Tibial nerve (tissue), 4 donors: ENCODE data around the gene C10orf71. TPM values are rescaled to one million over a fixed set of nuclear protein-coding genes. Genes with fewer than 3 reads are reported as not detected.

ENCODE experiments used
- DNase-seq, 2 donors: peaks; one replicate each; pipeline ENCODE4 v3.0.0-alpha.2; 2019; ENCODE audit warnings: low spot score in 2 of 2
- H3K27ac ChIP-seq, 4 donors: fragments of 200-600 bp; sonication (generic) in 3 of 4; one replicate each; pipeline ENCODE4 v1.5.1; 2017 to 2019; ENCODE audit warnings: mild to moderate bottlenecking in 1 of 4
- H3K27me3 ChIP-seq, 2 donors: fragments of 200-600 bp; sonication (generic) in 1 of 2; one replicate each; pipeline versions ENCODE4 v1.5.1 to v1.6.0; 2017 to 2019
- H3K36me3 ChIP-seq, 3 donors: fragments of 200-600 bp; sonication (generic); one replicate each; pipeline ENCODE4 v1.5.1; 2018 to 2019
- H3K4me1 ChIP-seq, 4 donors: fragments of 200-600 bp; sonication (generic) in 3 of 4; one replicate each; pipeline ENCODE4 v1.5.1; 2017 to 2019
- H3K4me3 ChIP-seq, 4 donors: fragments of 200-600 bp; sonication (generic) in 3 of 4; one replicate each; pipeline ENCODE4 v1.5.1; 2017 to 2019; ENCODE audit warnings: mild to moderate bottlenecking in 1 of 4, moderate library complexity in 1 of 4
- H3K9me3 ChIP-seq, 4 donors: fragments of 200-600 bp; sonication (generic) in 3 of 4; one replicate each; pipeline ENCODE4 v1.5.1; 2017 to 2019
- CTCF ChIP-seq, 5 experiments: fragments of 200-600 bp in 3 of 5; fragments of 450-650 bp in 2 of 5; sonication (generic) in 3 of 5; IDR thresholded peaks; one replicate each; pipeline ENCODE4 v1.5.1; 2016 to 2019; ENCODE audit warnings: antibody characterized with exemption in 5 of 5, mild to moderate bottlenecking in 3 of 5, moderate library complexity in 2 of 5
- EP300 ChIP-seq, 2 donors: sonication (generic); formaldehyde crosslinking; IDR thresholded peaks; one replicate each; pipeline ENCODE4 v1.6.1; 2017; ENCODE audit warnings: antibody characterized with exemption in 2 of 2, mild to moderate bottlenecking in 1 of 2
- POLR2A ChIP-seq, 2 donors: fragments of 450-650 bp; IDR thresholded peaks; one replicate each; pipeline ENCODE4 v1.6.1; 2017; ENCODE audit warnings: antibody characterized with exemption in 2 of 2, mild to moderate bottlenecking in 2 of 2, moderate library complexity in 2 of 2
- WGBS, 2 donors: methylation state at CpG; one replicate each; pipeline ENCODE4 v1.1.5; 2018; 5-methylcytosine and 5-hydroxymethylcytosine counted together
- total RNA-seq, 4 donors: library from RNA; depleted of rRNA; stranded (reverse); fragments of >200 nt; gene quantifications; one replicate each; pipeline ENCODE4 v1.1.0, GENCODE V29; 2016

C10orf71 gene
- total RNA-seq, 4 donors from 2014 or later: 0.22 TPM; not detected in 3

- Histone ChIP-seq H3K27me3 (no peaks in the 10 kb centered on the region), H3K4me3 (no peak overlapping the region), H3K36me3 (no peaks in the 10 kb centered on the region), H3K4me1 (peaks cover 0 to 17% (median 7%) of the 10 kb centered on the region in 4 donors), H3K9me3 (peaks cover 0 to 33% (median 2%) of the 10 kb centered on the region in 4 donors), H3K27ac (no peak overlapping the region)
- DNase-seq: no peak
- TF ChIP-seq EP300 (IDR thresholded peaks at IDR 0.05): no peak
- TF ChIP-seq POLR2A (IDR thresholded peaks at IDR 0.05): no peak
- no peak for TF ChIP-seq CTCF (IDR thresholded peaks at IDR 0.05)
- 83 to 100% methylated on average over 1 of the region's 1 CpG for WGBS, 2 donors
Measured at GRCh38 chr10:49269523-49269922, 29.4 kb upstream of the C10orf71 start.

GRCh38 chr10:49270565-49270964, 28.4 kb upstream of the C10orf71 start:
- Histone ChIP-seq H3K27me3 (no peaks in the 10 kb centered on the region), H3K4me1 (peaks cover 0 to 17% (median 7%) of the 10 kb centered on the region in 4 donors), H3K27ac (no peak overlapping the region), H3K36me3 (no peaks in the 10 kb centered on the region), H3K4me3 (no peak overlapping the region), H3K9me3 (peaks cover 0 to 23% (median 2%) of the 10 kb centered on the region in 4 donors)
- TF ChIP-seq CTCF (IDR thresholded peaks at IDR 0.05) (no peak), POLR2A (IDR thresholded peaks at IDR 0.05) (no peak), EP300 (IDR thresholded peaks at IDR 0.05) (no peak)
- 75 to 82% methylated on average over 2 of the region's 2 CpGs for WGBS, 2 donors
- DNase-seq: no peak

- no peaks in the 10 kb centered on the region for H3K27me3 ChIP-seq
Measured at GRCh38 chr10:49271346-49271745, 27.6 kb upstream of the C10orf71 start.

GRCh38 chr10:49272251-49273081, 26.5 kb upstream of the C10orf71 start:
- WGBS, 2 donors: 18 to 24% methylated on average over 12 to 16 of the region's 21 CpGs
- TF ChIP-seq EP300 (IDR thresholded peaks at IDR 0.05): no peak
- Histone ChIP-seq H3K27ac (peak overlapping the region in 2 of 4 donors; percentile 57 to 63), H3K4me1 (peaks cover 0 to 17% (median 7%) of the 10 kb centered on the region in 4 donors), H3K9me3 (peaks cover 0 to 5% (median 0%) of the 10 kb centered on the region in 4 donors), H3K36me3 (no peaks in the 10 kb centered on the region), H3K27me3 (no peaks in the 10 kb centered on the region), H3K4me3 (no peak overlapping the region)
- DNase-seq: peak; percentile 28 to 32

More at GRCh38 chr10:49271346-49271745, 27.6 kb upstream of the C10orf71 start:
- Histone ChIP-seq H3K27ac (no peak overlapping the region), H3K4me1 (peaks cover 0 to 17% (median 7%) of the 10 kb centered on the region in 4 donors), H3K9me3 (peaks cover 0 to 15% (median 0%) of the 10 kb centered on the region in 4 donors), H3K36me3 (no peaks in the 10 kb centered on the region), H3K4me3 (no peak overlapping the region)
- no peak for DNase-seq
- 67 to 86% methylated on average over 5 to 11 of the region's 11 CpGs for WGBS, 2 donors
- TF ChIP-seq CTCF (IDR thresholded peaks at IDR 0.05): no peak
- TF ChIP-seq POLR2A (IDR thresholded peaks at IDR 0.05): no peak
- TF ChIP-seq EP300 (IDR thresholded peaks at IDR 0.05): no peak

- Histone ChIP-seq H3K27ac (peak overlapping the region in 1 of 4 donors; percentile 63), H3K4me1 (peaks cover 0 to 17% (median 7%) of the 10 kb centered on the region in 4 donors), H3K9me3 (peaks cover 0 to under 1% (median 0%) of the 10 kb centered on the region in 4 donors), H3K36me3 (no peaks in the 10 kb centered on the region), H3K27me3 (no peaks in the 10 kb centered on the region), H3K4me3 (no peak overlapping the region)
- TF ChIP-seq EP300 (IDR thresholded peaks at IDR 0.05): no peak
- TF ChIP-seq CTCF (IDR thresholded peaks at IDR 0.05): no peak
- TF ChIP-seq POLR2A (IDR thresholded peaks at IDR 0.05): no peak
- DNase-seq: no peak
- WGBS, 2 donors: 92 to 100% methylated on average over 1 of the region's 1 CpG
Measured at GRCh38 chr10:49273082-49273465, 25.9 kb upstream of the C10orf71 start.
